NCI-H2171 (cell line): ENCODE measurements around the gene CMPK2.

Experiments
- DNase-seq: peaks from one replicate; lab custom pipeline; 2025; lab: John Stamatoyannopoulos, UW

CMPK2 gene

GRCh38 chr2:6841537-6842287 lies 24.0 kb downstream of the CMPK2 start:
- no peak for DNase-seq

GRCh38 chr2:6838673-6839319 lies 26.9 kb downstream of the CMPK2 start:
- no peak for DNase-seq

- no peak for DNase-seq
Observed at GRCh38 chr2:6835467-6835866, 30.2 kb downstream of the CMPK2 start.

GRCh38 chr2:6834163-6834562 lies 31.5 kb downstream of the CMPK2 start:
- DNase-seq, result no peak

GRCh38 chr2:6833300-6833604 lies 32.5 kb downstream of the CMPK2 start:
- DNase-seq, result no peak

GRCh38 chr2:6832596-6833299 lies 33.0 kb downstream of the CMPK2 start:
- DNase-seq, result no peak

GRCh38 chr2:6831229-6831628 lies 34.5 kb downstream of the CMPK2 start:
- no peak for DNase-seq

GRCh38 chr2:6828299-6828584 lies 37.5 kb downstream of the CMPK2 start:
- peak; percentile 43 for DNase-seq

- no peak for DNase-seq
Observed at GRCh38 chr2:6827566-6828298, 38.0 kb downstream of the CMPK2 start.

- DNase-seq, result no peak
Observed at GRCh38 chr2:6826081-6826913, 39.4 kb downstream of the CMPK2 start.

GRCh38 chr2:6824962-6825361 lies 40.7 kb downstream of the CMPK2 start:
- DNase-seq, result no peak

GRCh38 chr2:6823111-6823510 lies 42.6 kb downstream of the CMPK2 start:
- DNase-seq, result no peak

GRCh38 chr2:6822406-6822805 lies 43.3 kb downstream of the CMPK2 start:
- no peak for DNase-seq

- no peak for DNase-seq
Observed at GRCh38 chr2:6820903-6821584, 44.7 kb downstream of the CMPK2 start.

- DNase-seq, result no peak
Observed at GRCh38 chr2:6820236-6820635, 45.5 kb downstream of the CMPK2 start.

GRCh38 chr2:6819668-6820067 lies 46.0 kb downstream of the CMPK2 start:
- DNase-seq, result no peak

GRCh38 chr2:6818012-6818411 lies 47.7 kb downstream of the CMPK2 start:
- DNase-seq, result no peak

- no peak for DNase-seq
Observed at GRCh38 chr2:6814869-6815268, 50.8 kb downstream of the CMPK2 start.

GRCh38 chr2:6814312-6814711 lies 51.4 kb downstream of the CMPK2 start:
- no peak for DNase-seq

GRCh38 chr2:6813573-6813972 lies 52.1 kb downstream of the CMPK2 start:
- no peak for DNase-seq

GRCh38 chr2:6812857-6813530 lies 52.7 kb downstream of the CMPK2 start:
- DNase-seq, result no peak
